Inferior parietal cortex (tissue), 1 donor: ENCODE results near the gene NUDT5.

Source experiments
- DNase-seq: peaks from one replicate; pipeline ENCODE4 v3.0.0-alpha.2; 2016; ENCODE audit errors: extremely low spot score

NUDT5 gene

DNA sequence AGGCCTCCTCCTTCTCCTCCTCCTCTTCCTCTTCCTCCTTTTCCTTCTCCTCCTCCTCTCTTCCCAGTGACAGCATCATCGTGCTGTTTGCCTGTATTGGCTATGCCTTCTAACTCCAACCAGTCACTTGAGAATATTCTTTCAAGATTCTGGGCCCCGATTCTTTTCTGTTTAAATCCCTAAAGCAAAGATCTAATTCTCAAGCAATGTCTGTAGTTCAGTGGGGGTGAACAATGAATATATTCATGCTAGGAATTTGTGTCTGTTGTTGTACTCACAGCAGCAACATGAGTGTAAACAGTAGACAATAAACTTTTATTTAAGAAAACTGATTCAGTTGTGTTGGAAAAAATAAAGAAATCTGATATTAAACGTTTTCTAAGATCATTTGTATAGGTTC, 30.7 kb downstream of the NUDT5 start:
- DNase-seq = peak; percentile 24

DNA sequence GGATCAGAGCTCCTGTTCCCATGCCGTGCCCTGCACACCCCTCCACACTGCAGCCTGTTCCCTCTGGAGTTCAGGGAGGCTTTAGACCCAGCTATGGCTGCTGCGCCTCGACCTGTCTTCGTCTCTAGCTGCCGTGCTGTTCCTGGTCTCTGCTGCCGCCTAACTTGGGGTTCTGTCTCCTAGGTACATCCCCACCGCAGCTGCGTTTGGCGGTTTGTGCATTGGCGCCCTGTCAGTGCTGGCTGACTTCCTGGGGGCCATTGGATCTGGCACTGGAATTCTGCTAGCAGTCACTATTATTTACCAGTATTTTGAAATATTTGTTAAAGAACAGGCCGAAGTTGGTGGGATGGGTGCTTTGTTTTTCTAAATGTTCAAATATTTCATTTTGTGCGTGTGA, 31.6 kb downstream of the NUDT5 start:
- no peak for DNase-seq

DNA sequence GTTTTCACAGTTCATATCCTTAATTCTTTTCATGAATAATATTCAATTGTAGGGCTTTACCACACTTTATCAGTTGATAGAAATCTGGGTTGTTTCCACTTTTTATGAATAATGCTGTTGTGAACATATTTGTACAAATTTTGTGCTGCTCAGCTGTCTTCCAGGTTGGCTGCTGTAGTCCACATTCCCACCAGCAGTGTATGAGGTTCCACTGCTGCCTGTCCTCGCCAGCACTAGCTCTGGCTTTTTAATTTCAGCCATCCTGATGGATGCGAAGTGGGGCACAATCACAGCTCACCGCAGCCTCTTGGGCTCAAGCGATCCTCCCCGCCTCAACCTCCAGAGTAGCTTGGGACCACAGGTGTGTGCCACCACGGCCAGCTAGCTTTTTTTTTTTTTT, 32.8 kb downstream of the NUDT5 start:
- no peak for DNase-seq

DNA sequence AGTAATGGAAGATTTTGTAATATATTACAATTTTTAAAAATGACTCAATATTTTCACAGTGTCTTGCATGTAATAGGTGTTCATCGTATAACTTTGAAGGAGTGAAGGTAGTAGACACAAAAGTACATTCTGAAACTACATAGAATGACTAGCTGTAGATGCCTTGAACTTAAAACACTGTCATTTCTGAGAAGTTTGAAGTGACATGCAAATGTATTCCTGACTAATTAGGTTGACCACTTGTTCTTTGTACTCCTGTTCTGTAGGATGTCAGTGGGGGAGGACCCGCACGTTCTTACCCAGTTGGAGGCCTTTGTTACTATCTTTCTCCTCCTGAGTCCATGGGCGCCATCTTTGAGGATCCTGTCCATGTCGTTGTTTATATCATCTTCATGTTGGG, 35.0 kb downstream of the NUDT5 start:
- no peak for DNase-seq

DNA sequence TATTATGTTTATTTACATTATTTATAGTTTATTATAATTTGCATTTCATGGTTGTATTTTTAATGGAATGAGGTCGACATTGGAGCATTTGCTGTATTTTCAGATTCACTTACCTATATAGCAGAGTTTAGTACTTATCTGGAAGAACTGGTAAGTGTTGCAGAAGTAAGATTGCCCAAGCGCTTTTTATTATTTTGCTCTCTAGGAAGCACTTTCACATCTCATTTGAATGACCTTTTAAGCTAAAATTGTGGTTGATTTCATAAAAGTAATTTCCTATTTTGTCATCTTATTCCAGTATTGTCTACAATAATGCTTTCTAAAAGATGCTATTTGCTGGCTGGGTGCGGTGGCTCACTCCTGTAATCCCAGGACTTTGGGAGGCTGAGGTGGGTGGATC, 37.6 kb downstream of the NUDT5 start:
- no peak for DNase-seq

DNA sequence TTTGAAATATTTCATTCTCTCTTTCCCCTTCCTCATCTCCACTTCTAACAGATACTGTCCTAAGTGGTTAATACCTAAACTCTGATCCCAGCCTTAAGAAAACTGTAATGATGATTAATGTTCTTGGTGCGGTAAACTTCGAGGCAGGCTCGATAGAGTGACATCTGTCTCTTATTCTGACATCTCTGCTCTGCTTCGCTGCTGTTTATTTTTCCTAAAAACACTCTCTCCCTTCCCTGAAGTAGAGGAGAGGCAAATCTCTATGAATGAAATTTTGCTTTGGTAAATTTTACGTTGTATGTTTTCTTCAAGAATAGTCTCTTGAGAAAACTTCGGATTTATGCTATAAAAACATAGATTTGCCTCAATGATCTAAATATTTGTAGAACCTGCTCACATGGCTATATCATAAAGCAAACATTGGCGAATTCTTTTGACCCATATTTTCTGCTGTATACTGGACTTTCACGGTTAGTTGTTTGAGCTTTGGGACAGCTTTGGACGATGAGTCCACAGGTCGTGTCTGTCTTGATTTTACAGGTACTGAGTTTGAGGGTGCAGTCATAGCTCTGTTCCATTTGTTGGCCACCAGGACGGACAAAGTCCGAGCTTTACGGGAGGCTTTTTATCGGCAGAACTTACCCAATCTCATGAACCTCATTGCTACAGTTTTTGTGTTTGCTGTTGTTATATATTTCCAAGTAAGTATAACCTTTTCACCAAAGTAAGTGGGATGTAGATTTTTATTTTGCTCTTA, 39.1 kb downstream of the NUDT5 start:
- DNase-seq = no peak

DNA sequence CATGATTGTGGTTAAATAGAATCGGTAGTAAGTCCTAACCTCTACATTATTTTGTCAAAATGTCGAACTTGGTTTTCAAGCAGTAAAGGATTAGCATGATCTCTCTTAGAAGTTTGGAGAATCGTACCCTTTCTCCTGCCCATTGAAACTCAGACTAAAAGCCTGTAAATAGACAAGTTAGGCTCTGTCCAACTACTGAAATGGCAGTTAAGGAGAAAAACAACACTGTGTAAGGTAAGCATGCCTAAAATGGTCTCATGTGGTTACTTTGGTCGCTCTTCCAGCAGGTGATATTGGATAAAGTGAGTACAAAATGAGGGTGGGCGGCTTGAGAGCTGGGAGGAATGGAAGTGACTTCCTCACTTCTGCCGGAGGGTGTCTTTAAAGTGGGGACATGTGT, 41.2 kb downstream of the NUDT5 start:
- no peak for DNase-seq

DNA sequence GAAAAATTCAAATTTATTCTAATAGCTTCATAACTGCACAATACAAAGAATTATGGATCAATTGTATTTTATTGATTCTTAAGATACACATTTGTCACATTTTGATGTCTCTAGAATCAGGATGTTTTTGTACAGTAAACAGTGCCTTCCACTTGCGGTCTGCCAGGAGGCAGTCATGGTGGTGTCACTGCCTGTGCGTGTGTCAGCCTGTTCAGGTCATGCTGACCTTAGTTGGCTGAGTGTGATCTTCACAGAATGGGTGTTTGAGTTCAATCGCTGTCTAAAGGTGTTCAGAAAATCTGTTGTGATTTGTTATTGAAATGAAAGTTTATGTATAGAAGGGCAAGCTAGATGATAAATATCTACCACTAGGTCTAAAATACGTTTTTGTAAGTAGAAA, 45.5 kb downstream of the NUDT5 start:
- DNase-seq = no peak

DNA sequence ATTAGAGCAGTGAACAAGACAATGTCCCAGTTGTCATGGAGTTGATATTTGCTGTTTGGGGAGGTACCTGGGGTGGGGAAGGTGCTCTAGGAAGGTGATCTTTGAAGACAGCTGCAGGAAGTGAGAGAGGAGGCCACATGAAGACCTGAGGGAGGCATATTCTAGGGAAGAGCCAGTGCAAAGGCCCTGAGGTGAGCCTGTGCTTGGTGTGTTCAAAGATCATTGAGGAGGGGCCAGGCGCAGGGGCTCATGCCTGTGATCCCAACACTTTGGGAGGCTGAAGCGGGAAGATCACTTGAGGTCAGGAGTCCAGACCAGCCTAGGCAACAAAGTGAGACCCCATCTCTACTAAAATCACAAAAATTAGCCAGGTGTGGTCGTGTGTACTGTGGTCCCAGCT, 51.2 kb downstream of the NUDT5 start:
- no peak for DNase-seq

DNA sequence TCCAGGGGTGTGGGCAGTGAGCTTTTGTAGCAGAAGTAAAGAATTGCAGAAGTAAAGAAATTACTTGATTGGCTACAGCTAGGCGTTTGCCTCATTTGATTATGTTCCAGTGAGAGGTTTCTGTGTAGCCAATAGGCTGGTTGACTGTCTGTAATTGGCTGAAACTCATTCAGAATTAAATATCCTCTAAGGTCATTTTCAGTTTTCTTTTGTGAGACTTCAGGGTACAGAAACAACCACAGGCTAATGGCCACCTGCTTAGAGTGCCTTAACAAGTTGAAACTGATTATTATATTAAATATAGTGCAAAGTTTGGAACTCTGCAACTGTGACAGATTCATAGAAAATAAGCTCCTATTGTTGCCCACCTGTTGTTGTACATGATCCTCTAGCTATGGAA, 55.7 kb downstream of the NUDT5 start:
- no peak for DNase-seq

DNA sequence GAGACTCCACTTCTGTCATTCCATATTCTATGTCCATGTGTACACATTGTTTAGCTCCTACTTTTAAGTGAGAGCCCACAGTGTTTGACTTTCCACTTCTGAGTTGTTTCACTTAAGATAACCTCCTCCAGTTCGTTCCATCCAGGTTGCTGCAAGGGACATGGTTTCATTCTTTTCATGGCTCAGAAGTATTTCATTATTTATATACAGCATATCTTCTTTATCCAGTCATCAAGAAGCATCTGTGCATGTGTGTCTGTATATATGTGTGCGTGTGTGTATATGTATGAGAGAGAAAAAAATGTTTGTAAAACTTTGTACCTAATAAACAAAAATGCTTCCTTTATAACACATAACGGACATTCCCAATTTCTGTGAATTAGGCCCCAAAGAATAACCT, 60.1 kb downstream of the NUDT5 start:
- DNase-seq = no peak

DNA sequence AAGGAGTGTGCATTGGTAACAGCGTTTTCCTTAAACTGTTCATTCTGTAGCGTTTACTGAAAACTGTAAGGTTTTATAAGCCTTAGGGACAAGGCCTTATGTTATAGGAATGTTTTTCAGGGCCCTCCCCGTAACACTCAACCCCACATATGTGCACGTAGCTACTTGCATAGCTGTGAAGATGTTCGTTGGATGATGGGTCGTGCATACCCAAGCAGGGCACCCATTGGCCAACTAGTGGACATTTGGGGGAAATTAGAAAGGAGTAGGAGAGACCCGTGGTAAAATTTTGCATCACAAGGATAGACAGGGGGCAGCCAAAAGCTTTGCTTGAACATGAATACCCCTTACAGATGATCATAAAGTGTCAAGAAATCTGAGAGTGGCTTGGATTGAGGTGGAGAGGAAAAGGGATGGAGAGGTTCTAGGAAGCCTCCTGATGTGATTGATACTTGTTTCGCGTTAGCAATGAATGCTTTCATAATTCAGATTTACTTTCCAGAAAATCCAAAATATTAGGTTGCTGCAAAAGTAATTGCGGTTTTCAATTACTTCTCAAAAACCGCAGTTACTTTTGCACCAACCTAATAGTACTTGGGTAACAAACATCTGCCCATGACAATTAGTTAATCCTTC, 65.3 kb downstream of the NUDT5 start:
- DNase-seq = peak; percentile 69

DNA sequence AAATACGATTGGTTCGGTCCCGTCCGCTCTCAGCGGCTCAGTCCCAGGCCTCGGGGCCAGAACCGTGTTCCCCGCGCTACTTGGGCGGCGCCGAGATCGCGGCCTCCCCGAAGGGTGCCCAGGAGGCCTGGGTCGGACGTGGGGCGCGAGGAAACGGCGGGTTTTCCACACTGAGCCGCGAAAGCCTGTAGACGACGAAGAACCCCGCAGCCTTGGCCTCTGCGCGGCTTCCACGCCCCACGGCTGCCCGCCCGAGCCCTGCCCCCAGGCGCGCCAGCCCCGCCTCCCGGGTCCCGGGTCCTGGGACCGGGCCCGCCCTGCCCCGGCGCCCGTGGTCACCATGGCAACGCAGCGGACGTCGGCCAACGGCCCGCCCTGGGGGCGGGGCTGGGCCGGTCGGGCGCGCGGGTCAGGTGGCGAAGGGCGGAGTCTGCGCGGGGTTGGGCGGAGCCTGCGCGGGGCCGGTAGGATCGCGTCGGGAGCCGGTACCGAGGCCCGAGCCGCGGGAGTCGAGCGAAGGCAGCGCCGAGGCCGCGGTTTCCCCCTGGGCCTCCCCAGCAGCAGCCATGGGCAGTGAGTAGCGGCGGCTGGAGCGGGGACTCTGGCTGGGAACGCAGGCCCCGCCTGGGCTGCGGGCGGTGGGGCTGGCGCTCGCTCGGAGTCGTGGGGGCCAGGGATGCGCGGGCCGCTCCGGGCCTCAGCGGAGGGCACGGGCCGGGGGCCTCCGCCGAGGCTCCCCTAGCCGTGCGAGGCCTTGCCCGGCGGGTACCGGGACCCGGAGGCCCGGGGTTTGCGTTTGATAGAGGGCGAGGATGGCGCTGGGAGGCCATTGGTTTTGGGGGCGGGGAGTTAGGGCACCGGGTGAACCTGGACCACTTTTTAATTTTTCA, 66.2 kb downstream of the NUDT5 start, which contains the start of gene SEC61A2:
Gene SEC61A2 (plus strand): TSS at position 456 of the 890 bp plus-strand sequence. CDS start 111 bp downstream, at position 567.
- DNase-seq = peak; percentile 93

DNA sequence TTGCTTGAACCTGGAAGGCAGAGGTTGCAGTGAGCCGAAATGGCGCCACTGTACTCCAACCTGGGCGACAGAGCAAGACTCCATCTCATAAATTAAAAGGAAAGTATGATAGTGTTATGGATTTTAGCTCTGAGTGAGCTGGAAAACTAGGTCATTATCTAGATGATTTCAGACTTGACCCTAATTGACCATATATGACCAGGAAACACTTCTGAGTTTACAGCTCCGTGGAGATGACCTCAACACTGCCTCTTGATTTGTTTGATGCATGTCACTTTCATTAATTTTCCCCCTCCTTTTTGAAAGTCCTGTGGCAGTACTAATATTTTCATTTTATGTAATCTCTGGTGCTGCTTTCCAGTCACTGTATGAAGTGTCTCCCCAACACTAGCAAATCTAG, 74.0 kb downstream of the NUDT5 start:
- DNase-seq = no peak
